ENCODE results near the gene PTPRN2. TPM values are rescaled to one million over a fixed set of nuclear protein-coding genes. Genes with fewer than 3 reads are reported as not detected.

PTPRN2 gene
- total RNA-seq, 4 donors from 2014 or later = 6.6 to 10.7 (median 8.2) TPM

GRCh38 chr7:158572000-158572828 is 15.4 kb downstream of the PTPRN2 start:
- DNase-seq (ENCODE audit: low spot score in 2 of 2) = no peak
- Histone ChIP-seq H3K4me3 (no peak overlapping the region), H3K27me3 (peaks cover 0 to 28% of the 10 kb centered on the region in 2 donors), H3K36me3 (no peaks in the 10 kb centered on the region), H3K4me1 (no peaks in the 10 kb centered on the region), H3K27ac (no peak overlapping the region), H3K9me3 (no peaks in the 10 kb centered on the region)
- 28 to 38% methylated on average over 7 of the region's 7 CpGs for WGBS, 2 donors
- TF ChIP-seq EP300 (IDR thresholded peaks at IDR 0.05) = no peak
- TF ChIP-seq CTCF (IDR thresholded peaks at IDR 0.05) = no peak
- TF ChIP-seq POLR2A (IDR thresholded peaks at IDR 0.05) = no peak

- Histone ChIP-seq H3K27ac (no peak overlapping the region), H3K4me3 (no peak overlapping the region), H3K4me1 (no peaks in the 10 kb centered on the region), H3K36me3 (no peaks in the 10 kb centered on the region), H3K9me3 (no peaks in the 10 kb centered on the region), H3K27me3 (peaks cover 0 to 28% of the 10 kb centered on the region in 2 donors)
- TF ChIP-seq EP300 (IDR thresholded peaks at IDR 0.05) (no peak), POLR2A (IDR thresholded peaks at IDR 0.05) (no peak)
- WGBS, 2 donors = 76 to 86% methylated on average over 44 of the region's 44 CpGs
- DNase-seq (ENCODE audit: low spot score in 2 of 2) = no peak
Measured at GRCh38 chr7:158570449-158571170, 17.0 kb downstream of the PTPRN2 start.

DNA sequence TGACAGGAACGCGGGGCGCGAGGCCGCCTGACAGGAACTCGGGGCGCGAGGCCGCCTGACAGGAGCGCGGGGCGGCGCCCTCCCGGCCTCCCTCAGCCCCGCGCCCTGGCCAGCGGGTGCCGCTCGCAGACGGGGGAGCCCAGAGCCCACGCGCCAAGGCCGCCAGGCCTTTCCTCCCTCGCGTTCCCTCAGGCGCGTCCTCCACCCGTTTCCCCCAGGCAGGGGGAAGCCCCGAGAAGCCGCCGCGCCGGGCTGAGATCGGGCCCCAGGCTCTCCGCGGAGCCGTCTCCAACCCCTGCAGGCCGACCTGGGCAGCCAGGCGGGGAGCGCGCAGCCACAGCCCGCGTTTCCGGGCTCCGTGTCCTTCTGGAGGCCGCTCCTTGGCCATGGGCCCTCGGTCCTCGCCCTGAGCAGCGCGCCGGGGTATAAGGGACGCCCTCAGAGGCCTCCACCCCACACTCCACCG is 17.7 kb downstream of the PTPRN2 start:
- DNase-seq (ENCODE audit: low spot score in 2 of 2) = no peak
- no peak overlapping the region for H3K4me3 ChIP-seq
- no peaks in the 10 kb centered on the region for H3K36me3 ChIP-seq
- TF ChIP-seq POLR2A (IDR thresholded peaks at IDR 0.05) (no peak), CTCF (IDR thresholded peaks at IDR 0.05) (no peak), EP300 (IDR thresholded peaks at IDR 0.05) (no peak)
- peaks cover 0 to 28% of the 10 kb centered on the region in 2 donors for H3K27me3 ChIP-seq
- H3K4me1 ChIP-seq = no peaks in the 10 kb centered on the region
- 8 to 11% methylated on average over 22 to 43 of the region's 53 CpGs for WGBS, 2 donors
- no peak overlapping the region for H3K27ac ChIP-seq
- no peaks in the 10 kb centered on the region for H3K9me3 ChIP-seq

- H3K36me3 ChIP-seq = no peaks in the 10 kb centered on the region
- H3K4me1 ChIP-seq = no peaks in the 10 kb centered on the region
- DNase-seq (ENCODE audit: low spot score in 2 of 2) = no peak
- H3K9me3 ChIP-seq = no peaks in the 10 kb centered on the region
- 55 to 59% methylated on average over 43 to 52 of the region's 67 CpGs for WGBS, 2 donors
- no peak overlapping the region for H3K4me3 ChIP-seq
- peaks cover 0 to 28% of the 10 kb centered on the region in 2 donors for H3K27me3 ChIP-seq
- TF ChIP-seq EP300 (IDR thresholded peaks at IDR 0.05) (no peak), POLR2A (IDR thresholded peaks at IDR 0.05) (no peak), CTCF (IDR thresholded peaks at IDR 0.05) (no peak)
- no peak overlapping the region for H3K27ac ChIP-seq
Measured at GRCh38 chr7:158568974-158569857, 18.4 kb downstream of the PTPRN2 start.

DNA sequence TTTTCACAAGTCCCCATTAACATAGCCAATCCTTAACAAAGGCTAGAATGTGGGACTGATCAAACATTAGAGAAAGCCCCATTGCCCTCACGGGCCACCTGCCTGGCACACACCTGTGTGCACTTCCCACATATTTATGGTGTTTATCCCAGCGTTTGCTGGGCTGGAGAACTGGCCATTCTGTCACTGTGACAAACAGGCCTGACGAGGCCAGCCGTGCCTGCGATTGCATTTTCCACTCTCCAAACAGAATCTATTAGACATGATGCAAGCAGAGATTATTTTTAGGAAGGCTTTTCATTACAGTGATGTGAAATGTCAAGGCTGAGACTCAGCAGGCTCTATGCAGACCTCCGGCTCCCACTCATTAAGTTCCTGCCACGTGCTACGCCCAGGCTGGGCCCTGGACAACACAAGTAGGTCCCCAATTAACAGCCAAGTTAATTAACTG is 20.4 kb downstream of the PTPRN2 start:
- no peak overlapping the region for H3K4me3 ChIP-seq
- no peaks in the 10 kb centered on the region for H3K4me1 ChIP-seq
- H3K27me3 ChIP-seq = peaks cover 0 to 28% of the 10 kb centered on the region in 2 donors
- WGBS, 2 donors = 64 to 65% methylated on average over 8 of the region's 8 CpGs
- no peaks in the 10 kb centered on the region for H3K36me3 ChIP-seq
- no peak overlapping the region for H3K27ac ChIP-seq
- H3K9me3 ChIP-seq = no peaks in the 10 kb centered on the region
- DNase-seq (ENCODE audit: low spot score in 2 of 2) = no peak
- TF ChIP-seq EP300 (IDR thresholded peaks at IDR 0.05) = no peak
